ENCODE data around the gene CLIP2. TPM values are rescaled to one million over a fixed set of nuclear protein-coding genes. Genes with fewer than 3 reads are reported as not detected.

CLIP2 gene
- total RNA-seq, 1 experiment from 2014 or later, result 21.6 TPM

DNA sequence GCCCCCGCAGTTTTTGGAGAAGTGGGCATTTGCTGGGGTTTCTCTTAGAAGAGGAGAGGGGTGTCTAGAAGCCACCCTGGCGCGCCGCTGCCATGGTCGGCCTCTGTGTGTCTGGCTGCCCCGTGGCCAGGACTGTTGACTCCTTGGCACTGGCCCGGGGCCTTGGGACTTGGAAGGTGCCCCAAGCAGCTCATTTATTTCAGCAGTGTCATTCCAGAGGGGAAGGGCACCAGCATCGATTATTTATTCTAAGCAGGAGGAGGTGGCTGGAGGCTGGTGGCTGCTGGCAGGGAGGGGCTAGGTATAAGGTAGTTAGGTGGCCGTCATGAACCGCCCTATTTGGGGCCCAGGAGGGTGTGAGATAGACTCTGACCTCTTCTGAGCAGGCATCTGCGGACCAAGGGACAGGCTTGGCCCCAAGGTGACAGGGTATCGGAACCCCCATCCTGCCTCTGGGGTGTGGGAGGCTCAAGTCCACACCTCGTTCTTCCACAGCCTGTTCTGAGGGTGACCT is 166.1 kb downstream of the CLIP2 start:
- Mint-ChIP-seq H3K36me3 (ENCODE audit: insufficient read depth in 1 of 3, low read depth in 3 of 3) (peaks cover 4 to 10% (median 10%) of the 10 kb centered on the region in 3 experiments; a peak in 5 of 7 replicates), H3K4me1 (peaks cover 13 to 28% of the 10 kb centered on the region in 2 experiments), H3K4me3 (peak overlapping the region; percentile 64 to 77), H3K9me3 (peaks cover 0 to 5% of the 10 kb centered on the region in 2 experiments; a peak in 2 of 5 replicates), H3K27ac (peak overlapping the region; percentile 68 to 82 (median 74); a peak in 3 of 7 replicates), H3K27me3 (ENCODE audit: low read depth) (no peaks in the 10 kb centered on the region)
- no peak overlapping the region for H4K8ac ChIP-seq (replicated peaks; ENCODE audit: insufficient read length, low read depth, low read length)
- H3K9ac ChIP-seq (ENCODE audit: extremely low read depth, insufficient read length, low read length), result no peak overlapping the region
- no peaks in the 10 kb centered on the region for H3K23me2 ChIP-seq (ENCODE audit: insufficient read length, low read depth, low read length, poor library complexity, severe bottlenecking)
- H3K23ac ChIP-seq (ENCODE audit: insufficient read length, low read depth, low read length), result no peak overlapping the region
- no peak overlapping the region for H3K18ac ChIP-seq (ENCODE audit: insufficient read length, low read depth, low read length)
- no peak overlapping the region for H3K14ac ChIP-seq (ENCODE audit: insufficient read depth, low read length)
- no peaks in the 10 kb centered on the region for H3K9me3 ChIP-seq (ENCODE audit: control insufficient read depth, low read depth, low read length)
- no peak overlapping the region for H2BK5ac ChIP-seq (ENCODE audit: insufficient read length, low read length)
- H4K91ac ChIP-seq (ENCODE audit: insufficient read length, low read depth, low read length), result no peak overlapping the region
- no peak overlapping the region for H2BK20ac ChIP-seq (ENCODE audit: low read depth, low read length, poor library complexity, severe bottlenecking)
- DNase-seq, result no peak
- H2BK120ac ChIP-seq (ENCODE audit: low read depth, low read length, poor library complexity, severe bottlenecking), result no peak overlapping the region
- no peak overlapping the region for H2AFZ ChIP-seq (ENCODE audit: low read length)
- no peak overlapping the region for H2BK15ac ChIP-seq (ENCODE audit: low read depth, low read length)
- no peaks in the 10 kb centered on the region for H4K20me1 ChIP-seq (ENCODE audit: control insufficient read depth, insufficient read depth, insufficient read length)
- H3K27me3 ChIP-seq (ENCODE audit: insufficient read depth, low read length), result no peaks in the 10 kb centered on the region
- no peak overlapping the region for H2BK12ac ChIP-seq (ENCODE audit: insufficient read length, low read depth, low read length)
- TF ChIP-seq, protein P1, sequence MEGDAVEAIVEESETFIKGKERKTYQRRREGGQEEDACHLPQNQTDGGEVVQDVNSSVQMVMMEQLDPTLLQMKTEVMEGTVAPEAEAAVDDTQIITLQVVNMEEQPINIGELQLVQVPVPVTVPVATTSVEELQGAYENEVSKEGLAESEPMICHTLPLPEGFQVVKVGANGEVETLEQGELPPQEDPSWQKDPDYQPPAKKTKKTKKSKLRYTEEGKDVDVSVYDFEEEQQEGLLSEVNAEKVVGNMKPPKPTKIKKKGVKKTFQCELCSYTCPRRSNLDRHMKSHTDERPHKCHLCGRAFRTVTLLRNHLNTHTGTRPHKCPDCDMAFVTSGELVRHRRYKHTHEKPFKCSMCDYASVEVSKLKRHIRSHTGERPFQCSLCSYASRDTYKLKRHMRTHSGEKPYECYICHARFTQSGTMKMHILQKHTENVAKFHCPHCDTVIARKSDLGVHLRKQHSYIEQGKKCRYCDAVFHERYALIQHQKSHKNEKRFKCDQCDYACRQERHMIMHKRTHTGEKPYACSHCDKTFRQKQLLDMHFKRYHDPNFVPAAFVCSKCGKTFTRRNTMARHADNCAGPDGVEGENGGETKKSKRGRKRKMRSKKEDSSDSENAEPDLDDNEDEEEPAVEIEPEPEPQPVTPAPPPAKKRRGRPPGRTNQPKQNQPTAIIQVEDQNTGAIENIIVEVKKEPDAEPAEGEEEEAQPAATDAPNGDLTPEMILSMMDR (conservative IDR thresholded peaks at IDR 0.05), result no peak
- peaks cover 13% of the 10 kb centered on the region for H3K79me2 ChIP-seq (ENCODE audit: insufficient read depth, low read length)
- H3K4me1 ChIP-seq (ENCODE audit: insufficient read depth, low read length), result no peaks in the 10 kb centered on the region; the same call in 1 of the 2 replicates
- no peak overlapping the region for H4K5ac ChIP-seq (ENCODE audit: insufficient read length, low read depth, low read length)
- no peak overlapping the region for H3K4me2 ChIP-seq (ENCODE audit: insufficient read depth, insufficient read length, low read length)
- no peak overlapping the region for H3T11ph ChIP-seq (ENCODE audit: low read length)
- H3K79me1 ChIP-seq (ENCODE audit: insufficient read depth, low read depth, low read length, poor library complexity, severe bottlenecking), result peaks cover 2% of the 10 kb centered on the region
- no peak overlapping the region for H2AK5ac ChIP-seq (ENCODE audit: insufficient read length, low read length)
- no peak overlapping the region for H3K56ac ChIP-seq (ENCODE audit: insufficient read length, low read depth, low read length)
- H3K27ac ChIP-seq (ENCODE audit: insufficient read length, low read depth, low read length), result no peak overlapping the region
- no CpG with 5 or more reads among the region's 13 CpGs for WGBS (ENCODE audit: extremely low coverage, insufficient read length, low lambda C conversion rate)
- no peak overlapping the region for H3K4ac ChIP-seq (ENCODE audit: low read depth, low read length)

Other genes with a start within 250 kb of the CLIP2 start
- gene LIMK1, start 205.6 kb upstream of the CLIP2 start, total RNA-seq (2021), result 63.0 and 63.8 TPM in 2 replicates
- gene EIF4H, start 115.1 kb upstream of the CLIP2 start, total RNA-seq (2021), result 363 and 367 TPM in 2 replicates
- 0.50 and 0.66 TPM in 2 replicates for gene LAT2, start 79.4 kb upstream of the CLIP2 start, total RNA-seq (2021)
- 73.6 and 76.6 TPM in 2 replicates for gene RFC2, start 35.0 kb upstream of the CLIP2 start, total RNA-seq (2021)
- gene GTF2IRD1, start 164.5 kb downstream of the CLIP2 start, total RNA-seq (2021), result 34.3 and 39.9 TPM in 2 replicates

All from H9 (cell line).